Measurements from ENCODE around the gene MRPL57.

- TF ChIP-seq POLR2A (IDR thresholded peaks at IDR 0.05) = no peak
- no peak for TF ChIP-seq CTCF (IDR thresholded peaks at IDR 0.05)
Observed at GRCh38 chr13:21142766-21143165, 33.7 kb upstream of the MRPL57 start.
